Testis (tissue), 2 donors: ENCODE data around the gene LRG1.

Experiments used
- CTCF ChIP-seq, 3 experiments: fragments of 450-650 bp in 2 of 3; fragments of 200-600 bp in 1 of 3; sonication (generic) in 1 of 3; IDR thresholded peaks; one replicate each; pipeline ENCODE4 v1.5.1; 2016 to 2019; ENCODE audit warnings: antibody characterized with exemption in 3 of 3, mild to moderate bottlenecking in 2 of 3, moderate library complexity in 1 of 3
- POLR2A ChIP-seq: fragments of 450-650 bp; IDR thresholded peaks from one replicate; pipeline ENCODE4 v1.6.1; 2017; ENCODE audit warnings: antibody characterized with exemption, mild to moderate bottlenecking, moderate library complexity

DNA sequence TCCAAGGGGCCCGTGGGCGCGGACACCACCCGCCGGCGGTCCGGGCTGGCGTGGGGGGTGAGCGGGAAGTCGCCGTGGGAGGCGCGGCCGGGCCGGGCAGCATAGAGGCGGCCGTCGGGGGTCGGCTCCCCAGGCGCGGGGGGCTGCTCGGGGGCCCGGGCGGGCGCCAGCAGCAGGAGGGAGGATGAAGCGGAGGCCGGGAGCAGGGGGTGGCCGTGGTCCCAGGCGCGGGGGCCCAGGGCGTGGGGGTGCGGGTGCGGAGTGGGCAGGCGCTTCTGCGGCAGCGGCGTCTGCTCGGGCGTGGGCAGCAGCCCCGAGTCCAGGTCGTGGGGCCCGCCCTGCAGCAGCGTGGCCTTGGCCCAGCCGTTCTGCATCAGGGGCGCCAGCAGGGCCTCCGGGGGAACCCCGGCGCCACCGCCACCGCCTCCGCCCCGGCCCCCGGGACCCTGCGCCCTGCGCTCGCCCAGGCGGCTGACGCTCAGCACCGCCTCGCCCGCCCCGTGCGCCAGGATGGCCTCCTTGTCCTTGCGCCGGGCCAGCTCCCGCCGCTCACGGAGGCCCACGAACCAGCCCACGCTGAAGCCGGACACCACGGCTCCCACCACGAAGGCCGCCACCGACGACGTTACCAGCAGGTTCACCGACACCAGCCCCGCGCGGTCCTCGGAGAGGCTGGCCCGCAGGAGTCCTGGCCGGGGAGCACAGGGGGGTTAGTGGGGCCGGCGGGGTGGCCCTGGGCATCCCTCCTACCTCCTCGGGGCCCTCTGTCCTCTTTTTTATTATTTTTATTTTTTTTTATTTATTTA, 4.2 kb upstream of the LRG1 start:
- TF ChIP-seq CTCF (IDR thresholded peaks at IDR 0.05): no peak
- no peak for TF ChIP-seq POLR2A
